KBM-7 (cell line): ENCODE measurements around the gene FOXO6.

Experiments
- DNase-seq: peaks from one replicate; pipeline ENCODE4 v3.0.0-alpha.2; 2015
- in situ Hi-C: fragments of 300-500 bp; cut with MboI; formaldehyde crosslinking; loops from 2 replicates; pipeline ENCODE4 v1.14.3; 2020; ENCODE audit warnings: low sequenced_read_pairs, low pct_unique_long_range_greater_than_20kb, mixed read lengths

FOXO6 gene

GRCh38 chr1:41362749-41363590, 1.7 kb downstream of the FOXO6 start:
- no peak for DNase-seq
- in situ Hi-C loops = no loop called here

DNA sequence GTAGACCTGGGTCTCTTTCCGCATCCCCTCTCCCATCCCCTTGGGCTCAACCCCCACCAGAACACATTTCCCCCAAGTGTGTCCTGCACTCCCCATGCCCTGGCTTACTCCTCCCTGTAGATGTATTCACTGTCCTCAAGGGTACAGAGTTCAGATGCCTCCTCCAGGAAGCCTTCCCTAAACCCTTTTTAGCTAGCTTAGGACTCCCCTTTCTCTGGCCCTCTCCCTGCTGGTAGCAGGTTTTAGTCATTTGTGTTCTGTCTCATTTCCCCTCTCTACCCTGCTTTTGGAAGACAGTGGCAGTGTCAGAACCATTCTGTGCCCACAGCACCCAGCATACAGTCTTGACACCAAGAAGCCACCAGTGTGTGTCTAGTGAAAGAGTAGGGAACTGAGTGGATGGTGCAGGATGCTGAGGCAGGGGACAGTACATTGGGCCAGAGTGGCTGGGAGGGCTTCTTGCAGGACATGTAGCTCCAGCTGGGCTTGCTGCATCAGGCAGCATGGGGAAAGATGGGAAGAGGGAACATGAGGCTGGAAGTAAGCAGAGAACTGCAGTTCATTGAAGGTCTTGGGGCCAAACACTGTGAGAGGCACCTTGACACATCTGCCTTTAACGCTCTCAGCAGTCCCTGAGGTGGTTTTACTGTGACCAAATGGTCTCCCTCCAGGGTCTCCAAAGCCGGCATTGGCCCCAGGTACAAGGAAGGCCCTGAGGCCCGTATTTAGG, 2.5 kb downstream of the FOXO6 start:
- no peak for DNase-seq
- in situ Hi-C loops = no loop called here

DNA sequence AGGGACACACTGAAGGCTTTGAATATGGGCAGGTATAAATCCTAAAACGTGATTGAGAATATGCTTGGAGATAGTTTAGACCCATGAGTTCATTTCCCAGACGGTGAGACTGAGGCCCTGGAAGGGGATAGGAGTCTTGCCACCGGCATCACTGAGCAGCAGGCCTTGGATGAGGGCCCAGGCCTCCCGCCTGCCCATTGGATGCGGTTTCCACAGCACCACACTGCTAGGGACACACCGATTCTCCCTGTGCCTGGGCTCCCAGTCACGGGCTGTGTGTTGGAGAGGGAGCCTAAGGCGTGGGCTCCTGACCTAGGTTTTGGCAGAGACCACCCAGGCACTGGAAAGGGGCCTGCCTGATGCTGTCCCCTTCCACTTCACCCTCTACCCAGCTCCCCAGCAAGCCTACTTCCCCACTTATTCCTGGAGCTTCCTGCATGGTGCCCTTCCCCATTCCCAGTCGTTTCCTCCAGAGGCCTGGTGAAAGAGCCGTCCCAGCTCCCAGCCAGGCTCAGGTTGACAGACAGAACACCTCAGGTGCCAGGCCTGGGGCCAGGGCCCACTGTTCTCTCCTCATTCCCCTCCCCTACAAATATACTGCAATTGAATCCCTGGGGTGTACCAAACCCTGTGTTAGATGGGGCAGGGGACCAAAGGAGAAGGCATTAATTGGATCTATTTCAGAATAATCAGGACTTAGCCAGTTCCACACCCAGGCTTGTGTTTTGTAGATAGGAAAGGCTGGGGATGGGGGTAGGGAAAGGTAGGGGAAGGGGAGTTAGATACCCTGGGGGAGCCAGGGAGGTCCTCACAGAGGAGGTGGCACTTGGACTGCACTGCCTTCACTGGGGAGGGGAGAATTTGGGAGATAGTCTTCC, 3.4 kb downstream of the FOXO6 start:
- DNase-seq = no peak
- in situ Hi-C loops = no loop called here

DNA sequence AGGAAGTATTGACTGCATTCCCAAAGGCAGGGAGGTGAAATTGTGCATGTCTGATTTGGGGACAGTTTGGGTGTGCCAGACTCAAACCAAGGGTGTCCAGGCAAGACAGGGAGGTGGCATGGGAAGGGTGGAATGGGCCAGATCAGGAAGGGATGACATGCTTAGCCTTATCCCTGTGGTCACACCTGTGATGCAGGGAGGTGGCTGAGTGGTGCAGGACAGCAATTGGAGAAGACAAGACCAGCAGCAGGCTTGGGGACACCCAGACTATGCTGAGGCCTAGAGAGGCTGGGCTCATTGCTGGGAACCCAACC, 4.0 kb downstream of the FOXO6 start:
- no peak for DNase-seq
- in situ Hi-C loops = no loop called here

- DNase-seq = no peak
- in situ Hi-C loops = no loop called here
Observed at GRCh38 chr1:41365772-41366454, 4.7 kb downstream of the FOXO6 start.

- no peak for DNase-seq
- in situ Hi-C loops = no loop called here
Observed at GRCh38 chr1:41366455-41367287, 5.4 kb downstream of the FOXO6 start.

DNA sequence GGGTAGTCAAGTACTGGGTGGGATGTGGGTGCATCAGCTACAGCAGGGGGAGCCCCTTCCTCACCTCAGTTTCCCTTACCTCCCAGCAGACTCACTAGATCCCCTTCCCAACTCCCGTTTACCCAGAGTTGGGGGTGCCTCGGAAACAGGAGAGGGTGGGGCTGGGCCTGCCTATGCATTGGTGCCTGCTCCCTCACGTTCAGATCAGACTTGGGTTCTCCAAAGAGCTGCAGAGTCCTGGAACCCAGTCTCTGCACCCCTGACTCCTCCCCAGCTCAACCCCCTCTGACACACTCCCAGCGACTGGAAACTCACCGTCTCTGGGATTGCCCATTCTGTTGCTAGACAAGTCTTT, 6.0 kb downstream of the FOXO6 start:
- no peak for DNase-seq
- in situ Hi-C loops = no loop called here

DNA sequence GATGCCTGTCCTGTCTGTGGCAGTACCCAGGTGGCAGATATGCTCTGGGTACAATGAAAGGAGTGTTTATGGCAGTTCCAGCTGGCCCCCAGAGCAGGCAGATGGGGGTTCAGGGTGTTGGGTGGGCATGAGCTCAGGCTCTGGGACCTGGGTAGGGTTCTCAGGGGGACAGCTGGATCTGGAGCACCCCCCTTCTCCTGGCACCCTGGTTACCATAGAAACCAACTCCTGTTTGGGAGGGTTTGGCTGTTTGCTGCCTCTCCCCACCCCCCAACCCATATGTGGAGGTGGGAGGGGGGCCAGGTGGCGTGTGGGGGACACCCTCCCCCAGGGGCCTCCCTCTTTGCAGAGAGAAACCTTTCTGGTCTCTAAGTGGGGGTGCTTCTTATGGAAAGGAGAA, 7.1 kb downstream of the FOXO6 start:
- in situ Hi-C loops = no loop called here
- no peak for DNase-seq

- in situ Hi-C loops = no loop called here
- DNase-seq = no peak
Observed at GRCh38 chr1:41368801-41369200, 7.6 kb downstream of the FOXO6 start.

DNA sequence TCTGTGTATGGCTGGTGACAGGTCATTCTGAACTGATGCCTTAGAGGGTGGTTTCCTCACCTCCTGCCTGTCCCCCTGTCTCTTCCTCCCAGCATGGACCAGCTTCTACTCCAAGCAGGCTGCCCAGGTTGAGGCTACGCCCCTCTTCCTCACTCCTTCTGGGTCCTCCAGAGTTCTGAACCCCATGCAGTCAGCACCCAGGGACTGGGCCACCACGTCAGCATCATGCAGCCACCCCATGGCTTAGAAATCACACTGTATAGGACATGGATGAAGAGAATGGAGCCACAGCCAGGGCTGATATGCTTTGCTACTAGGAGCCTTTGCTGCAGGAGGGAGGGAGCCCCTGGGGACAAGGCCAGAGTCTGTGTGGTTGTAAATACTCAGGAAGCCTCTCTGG, 8.3 kb downstream of the FOXO6 start:
- no peak for DNase-seq
- in situ Hi-C loops = no loop called here

DNA sequence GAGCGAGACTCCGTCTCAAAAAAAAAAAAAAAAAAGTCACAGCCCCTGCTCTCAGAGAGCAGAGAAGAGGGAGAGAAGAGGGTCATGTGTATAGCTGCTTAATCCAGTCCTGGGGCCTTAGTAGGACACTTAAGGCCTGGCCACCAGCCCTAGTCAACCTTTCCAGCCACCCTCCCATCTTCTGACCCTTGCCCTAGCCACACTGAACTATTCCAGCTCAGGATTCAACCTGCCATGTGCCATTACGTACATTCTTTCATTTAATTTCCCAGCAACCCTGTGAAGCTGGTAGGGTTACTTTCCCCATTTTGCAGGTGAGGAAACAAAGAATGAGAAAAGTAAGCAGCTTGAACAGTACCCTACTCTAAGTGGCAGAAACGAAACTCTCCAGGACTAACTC, 9.0 kb downstream of the FOXO6 start:
- in situ Hi-C loops = no loop called here
- DNase-seq = no peak

- DNase-seq = no peak
- in situ Hi-C loops = no loop called here
Observed at GRCh38 chr1:41370756-41371420, 9.7 kb downstream of the FOXO6 start.

GRCh38 chr1:41371630-41372599, 10.7 kb downstream of the FOXO6 start:
- in situ Hi-C loops = no loop called here

GRCh38 chr1:41372600-41372993, 11.4 kb downstream of the FOXO6 start:
- no peak for DNase-seq
- in situ Hi-C loops = no loop called here

More at GRCh38 chr1:41371630-41372599, 10.7 kb downstream of the FOXO6 start:
- DNase-seq = peak; percentile 71

GRCh38 chr1:41373373-41373772, 12.1 kb downstream of the FOXO6 start:
- in situ Hi-C loops = no loop called here
- DNase-seq = no peak

- no peak for DNase-seq
- in situ Hi-C loops = no loop called here
Observed at GRCh38 chr1:41374711-41375110, 13.5 kb downstream of the FOXO6 start.

DNA sequence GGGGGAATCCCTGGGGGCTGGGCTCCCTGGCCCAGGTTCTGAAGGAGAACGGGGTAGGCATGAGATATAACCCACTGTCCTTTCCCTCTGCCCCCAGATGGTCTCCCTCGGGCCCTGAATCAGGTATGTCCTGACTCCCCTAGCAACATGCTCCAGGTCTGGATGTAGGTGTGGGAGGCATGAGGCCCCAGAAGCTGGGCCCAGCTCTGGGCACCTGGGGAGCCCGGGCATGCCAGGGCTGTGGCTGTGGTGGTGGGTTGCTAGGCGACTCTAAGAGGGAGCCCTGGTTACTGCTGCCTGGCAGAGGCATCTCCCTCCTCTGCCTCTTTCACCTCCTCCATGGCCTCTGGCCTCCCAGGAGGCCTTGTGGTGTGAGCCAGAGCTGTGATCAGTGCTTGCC, 16.2 kb downstream of the FOXO6 start:
- DNase-seq = no peak
- in situ Hi-C loops = no loop called here
